ENCODE measurements around the gene PIK3AP1. TPM values are rescaled to one million over a fixed set of nuclear protein-coding genes. Genes with fewer than 3 reads are reported as not detected.

PIK3AP1 gene
- total and polyA plus RNA-seq, 2 experiments from 2014 or later: not detected

GRCh38 chr10:96584035-96584434 lies 136.3 kb downstream of the PIK3AP1 start:
- Histone ChIP-seq H3K9ac (no peak overlapping the region), H2AFZ (no peak overlapping the region), H3K79me2 (ENCODE audit: insufficient read depth) (peaks cover 76% of the 10 kb centered on the region), H3K27me3 (replicated peaks; ENCODE audit: insufficient read depth) (no peaks in the 10 kb centered on the region), H3K4me3 (peak overlapping the region; percentile 97), H3F3A (ENCODE audit: insufficient read depth) (peaks cover 24% of the 10 kb centered on the region), H3K9me2 (ENCODE audit: insufficient read depth) (no peaks in the 10 kb centered on the region), H3K4me2 (ENCODE audit: unreplicated experiment) (peak overlapping the region; percentile 98), H3K9me3 (ENCODE audit: low read depth) (no peaks in the 10 kb centered on the region), H3K4me1 (ENCODE audit: insufficient read depth) (peaks cover 50% of the 10 kb centered on the region), H3K36me3 (ENCODE audit: low read depth) (no peaks in the 10 kb centered on the region), H4K20me1 (ENCODE audit: insufficient read depth) (peaks cover 29% of the 10 kb centered on the region), H3K27ac (no peak overlapping the region)
- in situ Hi-C loops (cut with MboI): no loop called here
- no peak for DNase-seq
- no peak for TF ChIP-seq EZH2 (IDR thresholded peaks at IDR 0.05; ENCODE audit: insufficient read depth, poor library complexity, severe bottlenecking)
- no peak for TF ChIP-seq EZH2phosphoT487 (IDR thresholded peaks at IDR 0.05; ENCODE audit: insufficient read depth, low read depth)
- 96 to 100% methylated on average over 1 of the region's 1 CpG for WGBS, 2 experiments (ENCODE audit: low coverage in 1 of 2, low lambda C conversion rate in 2 of 2, missing lambda C conversion rate in 2 of 2)

- Histone ChIP-seq H3K79me2 (ENCODE audit: insufficient read depth) (peaks cover 100% of the 10 kb centered on the region), H2AFZ (no peak overlapping the region), H4K20me1 (ENCODE audit: insufficient read depth) (peaks cover 48% of the 10 kb centered on the region), H3K4me1 (ENCODE audit: insufficient read depth) (peaks cover 24% of the 10 kb centered on the region), H3K9me2 (ENCODE audit: insufficient read depth) (no peaks in the 10 kb centered on the region), H3K27ac (no peak overlapping the region; the same call in 1 of the 2 replicates), H3K27me3 (replicated peaks; ENCODE audit: insufficient read depth) (no peaks in the 10 kb centered on the region), H3K36me3 (ENCODE audit: low read depth) (0 out of 2 replicates have a peak, but pooled peaks cover 5% of the 10 kb centered on the region), H3K9ac (no peak overlapping the region), H3F3A (ENCODE audit: insufficient read depth) (0 out of 2 replicates have a peak, but pooled peaks cover 7% of the 10 kb centered on the region), H3K4me2 (ENCODE audit: unreplicated experiment) (peak overlapping the region; percentile 8), H3K9me3 (ENCODE audit: low read depth) (no peaks in the 10 kb centered on the region), H3K4me3 (no peak overlapping the region)
- in situ Hi-C loops (cut with MboI): no loop called here
- WGBS, 2 experiments (ENCODE audit: low coverage in 1 of 2, low lambda C conversion rate in 2 of 2, missing lambda C conversion rate in 2 of 2): 78 to 84% methylated on average over 2 of the region's 2 CpGs
- no peak for DNase-seq
- TF ChIP-seq EZH2 (IDR thresholded peaks at IDR 0.05; ENCODE audit: insufficient read depth, poor library complexity, severe bottlenecking) (no peak), EZH2phosphoT487 (IDR thresholded peaks at IDR 0.05; ENCODE audit: insufficient read depth, low read depth) (no peak)
These were observed 141.2 kb downstream of the PIK3AP1 start for GRCh38 chr10:96579133-96579532.

- in situ Hi-C loops (cut with MboI): no loop called here
- Histone ChIP-seq H4K20me1 (ENCODE audit: insufficient read depth) (peaks cover 49% of the 10 kb centered on the region), H3K9ac (no peak overlapping the region), H3K4me1 (ENCODE audit: insufficient read depth) (peaks cover 19% of the 10 kb centered on the region), H3K4me2 (ENCODE audit: unreplicated experiment) (no peak overlapping the region), H2AFZ (no peak overlapping the region), H3K9me2 (ENCODE audit: insufficient read depth) (no peaks in the 10 kb centered on the region), H3K27me3 (replicated peaks; ENCODE audit: insufficient read depth) (no peaks in the 10 kb centered on the region), H3K36me3 (ENCODE audit: low read depth) (0 out of 2 replicates have a peak, but pooled peaks cover 5% of the 10 kb centered on the region), H3K9me3 (ENCODE audit: low read depth) (no peaks in the 10 kb centered on the region), H3F3A (ENCODE audit: insufficient read depth) (0 out of 2 replicates have a peak, but pooled peaks cover 7% of the 10 kb centered on the region), H3K27ac (no peak overlapping the region), H3K79me2 (ENCODE audit: insufficient read depth) (peaks cover 100% of the 10 kb centered on the region), H3K4me3 (no peak overlapping the region)
- TF ChIP-seq EZH2 (IDR thresholded peaks at IDR 0.05; ENCODE audit: insufficient read depth, poor library complexity, severe bottlenecking): no peak
- TF ChIP-seq EZH2phosphoT487 (IDR thresholded peaks at IDR 0.05; ENCODE audit: insufficient read depth, low read depth): no peak
- 90 to 95% methylated on average over 5 of the region's 5 CpGs for WGBS, 2 experiments (ENCODE audit: low coverage in 1 of 2, low lambda C conversion rate in 2 of 2, missing lambda C conversion rate in 2 of 2)
- DNase-seq: no peak
These were observed 141.7 kb downstream of the PIK3AP1 start for GRCh38 chr10:96578633-96579032.

- peaks cover 55% of the 10 kb centered on the region for H4K20me1 ChIP-seq (ENCODE audit: insufficient read depth)
- WGBS, 2 experiments (ENCODE audit: low coverage in 1 of 2, low lambda C conversion rate in 2 of 2, missing lambda C conversion rate in 2 of 2): 72 to 80% methylated on average over 4 of the region's 4 CpGs
- H3K4me3 ChIP-seq: no peak overlapping the region
- H3K27me3 ChIP-seq (replicated peaks; ENCODE audit: insufficient read depth): no peaks in the 10 kb centered on the region
- no peak for DNase-seq
- 0 out of 2 replicates have a peak, but pooled peaks cover 7% of the 10 kb centered on the region for H3F3A ChIP-seq (ENCODE audit: insufficient read depth)
- no peak for TF ChIP-seq EZH2phosphoT487 (IDR thresholded peaks at IDR 0.05; ENCODE audit: insufficient read depth, low read depth)
- no peak for TF ChIP-seq EZH2 (IDR thresholded peaks at IDR 0.05; ENCODE audit: insufficient read depth, poor library complexity, severe bottlenecking)
- H3K9ac ChIP-seq: no peak overlapping the region
- H3K4me2 ChIP-seq (ENCODE audit: unreplicated experiment): no peak overlapping the region
- no peak overlapping the region for H2AFZ ChIP-seq
- H3K27ac ChIP-seq: no peak overlapping the region
- peaks cover 100% of the 10 kb centered on the region for H3K79me2 ChIP-seq (ENCODE audit: insufficient read depth)
- H3K4me1 ChIP-seq (ENCODE audit: insufficient read depth): peaks cover 19% of the 10 kb centered on the region
- H3K36me3 ChIP-seq (ENCODE audit: low read depth): 0 out of 2 replicates have a peak, but pooled peaks cover 5% of the 10 kb centered on the region
- H3K9me3 ChIP-seq (ENCODE audit: low read depth): no peaks in the 10 kb centered on the region
- H3K9me2 ChIP-seq (ENCODE audit: insufficient read depth): no peaks in the 10 kb centered on the region
- in situ Hi-C loops (cut with MboI): no loop called here
These were observed 142.3 kb downstream of the PIK3AP1 start for GRCh38 chr10:96578022-96578421.
